ENCODE results near the gene ABI3BP.

GRCh38 chr3:100769693-100770092, 223.5 kb downstream of the ABI3BP start:
- TF ChIP-seq EZH2 (IDR thresholded peaks at IDR 0.05; ENCODE audit: low read length, missing control alignments) (no peak), CTCF (conservative IDR thresholded peaks at IDR 0.05 in 1 of 2, IDR thresholded peaks at IDR 0.05 in 1 of 2; ENCODE audit: low read depth in 1 of 2, low read length in 2 of 2) (no peak)

All from fibroblast of lung (primary cell).